HEK293 (cell line): ENCODE data around the gene TANGO6.

Experiments used
- CTCF ChIA-PET: fragments of 350-600 bp; formaldehyde crosslinking; extraction: SDS; loops from one replicate; lab custom pipeline; 2021; ENCODE audit warnings: antibody characterized with exemption; lab: Yijun Ruan, JAX
- POLR2A ChIA-PET: fragments of 300-600 bp; formaldehyde crosslinking; extraction: SDS; loops from one replicate; lab custom pipeline; 2020; ENCODE audit warnings: antibody characterized with exemption, inconsistent platforms; lab: Yijun Ruan, JAX
- H3K27ac ChIP-seq: fragments of 200-500 bp; sonication (Bioruptor generic); 2 replicates; pipeline ENCODE4 v1.5.1; 2014; ENCODE audit warnings: low read depth, low read length, control low read depth, inconsistent platforms; ENCODE audit errors: extremely low read depth
- H3K36me3 ChIP-seq, 2 experiments: fragments of 200-500 bp in 1 of 2; sonication (Bioruptor generic) in 1 of 2; 1 replicate in 1 of 2; 2 replicates in 1 of 2; pipeline ENCODE4 v1.5.1; 2014 to 2017; ENCODE audit warnings: inconsistent platforms in 2 of 2, low read length in 2 of 2; ENCODE audit not compliant: control insufficient read depth in 2 of 2, insufficient read depth in 1 of 2
- H3K4me1 ChIP-seq: fragments of 200-500 bp; sonication (Bioruptor generic); 2 replicates; pipeline ENCODE4 v1.5.1; 2014; ENCODE audit warnings: mild to moderate bottlenecking, low read length, inconsistent platforms; ENCODE audit not compliant: control insufficient read depth, insufficient read depth
- H3K4me3 ChIP-seq: 2 replicates; pipeline ENCODE4 v1.5.1; 2011; ENCODE audit warnings: low read depth, mild to moderate bottlenecking, control low read depth, low read length, moderate library complexity
- H3K9me3 ChIP-seq: fragments of 200-500 bp; sonication (Bioruptor generic); 2 replicates; pipeline ENCODE4 v1.5.1; 2014; ENCODE audit warnings: low read depth, low read length, inconsistent platforms; ENCODE audit not compliant: control insufficient read depth, insufficient read depth
- BCL11A ChIP-seq: fragments of 450-650 bp; formaldehyde crosslinking; IDR thresholded peaks from 2 replicates; pipeline ENCODE4 v1.5.1; 2016; ENCODE audit warnings: low read depth, missing biosample characterization, missing genetic modification characterization
- EGR2 ChIP-seq: fragments of 450-650 bp; formaldehyde crosslinking; IDR thresholded peaks from 2 replicates; pipeline ENCODE4 v1.5.1; 2016; ENCODE audit warnings: low read depth, missing biosample characterization, missing genetic modification characterization
- FEZF1 ChIP-seq: fragments of 450-650 bp; formaldehyde crosslinking; IDR thresholded peaks from 2 replicates; pipeline ENCODE4 v1.5.1; 2016; ENCODE audit warnings: missing biosample characterization, missing genetic modification characterization
- GFI1B ChIP-seq: fragments of 450-650 bp; formaldehyde crosslinking; IDR thresholded peaks from 2 replicates; pipeline ENCODE4 v1.5.1; 2016; ENCODE audit warnings: missing biosample characterization, missing genetic modification characterization
- HOXA7 ChIP-seq: sonication (generic); formaldehyde crosslinking; IDR thresholded peaks from 2 replicates; pipeline ENCODE4 v1.8.1; 2022; ENCODE audit warnings: missing genetic modification reagents, borderline replicate concordance
- HOXD13 ChIP-seq: sonication (generic); formaldehyde crosslinking; IDR thresholded peaks from 2 replicates; pipeline ENCODE4 v1.8.0; 2022; ENCODE audit warnings: missing genetic modification reagents, borderline replicate concordance
- MZF1 ChIP-seq: fragments of 450-650 bp; formaldehyde crosslinking; IDR thresholded peaks from 2 replicates; pipeline ENCODE4 v1.5.1; 2017; ENCODE audit warnings: missing biosample characterization, missing genetic modification characterization, borderline replicate concordance
- SCRT1 ChIP-seq: fragments of 450-650 bp; formaldehyde crosslinking; IDR thresholded peaks from 2 replicates; pipeline ENCODE4 v1.5.1; 2016; ENCODE audit warnings: missing biosample characterization, missing genetic modification characterization, borderline replicate concordance
- SETDB1 ChIP-seq: IDR thresholded peaks from one replicate; pipeline ENCODE4 v1.6.1; 2017; ENCODE audit warnings: mild to moderate bottlenecking, low read length, moderate library complexity, mixed read lengths; ENCODE audit not compliant: insufficient read length
- SP2 ChIP-seq: fragments of 450-650 bp; formaldehyde crosslinking; IDR thresholded peaks from 2 replicates; pipeline ENCODE4 v1.5.1; 2016; ENCODE audit warnings: missing biosample characterization, missing genetic modification characterization
- TRIM28 ChIP-seq: IDR thresholded peaks from 2 replicates; pipeline ENCODE4 v1.6.1; 2011; ENCODE audit warnings: low read length, control low read depth, borderline replicate concordance
- ZBTB8A ChIP-seq: fragments of 450-650 bp; formaldehyde crosslinking; IDR thresholded peaks from 2 replicates; pipeline ENCODE4 v1.5.1; 2016; ENCODE audit warnings: missing biosample characterization, missing genetic modification characterization
- ZFHX2 ChIP-seq: fragments of 450-650 bp; formaldehyde crosslinking; conservative IDR thresholded peaks from 2 replicates; pipeline ENCODE4 v1.5.1; 2016; ENCODE audit warnings: missing biosample characterization, missing genetic modification characterization
- ZFP37 ChIP-seq: fragments of 450-650 bp; formaldehyde crosslinking; IDR thresholded peaks from 2 replicates; pipeline ENCODE4 v1.5.1; 2016; ENCODE audit warnings: missing biosample characterization, missing genetic modification characterization
- ZNF121 ChIP-seq: fragments of 450-650 bp; formaldehyde crosslinking; IDR thresholded peaks from 2 replicates; pipeline ENCODE4 v1.5.1; 2016; ENCODE audit warnings: missing biosample characterization, missing genetic modification characterization
- ZNF214 ChIP-seq: fragments of 450-650 bp; formaldehyde crosslinking; IDR thresholded peaks from 2 replicates; pipeline ENCODE4 v1.5.1; 2017; ENCODE audit warnings: missing biosample characterization, mild to moderate bottlenecking, missing genetic modification characterization, borderline replicate concordance
- ZNF239 ChIP-seq: fragments of 450-650 bp; formaldehyde crosslinking; IDR thresholded peaks from 2 replicates; pipeline ENCODE4 v1.5.1; 2016; ENCODE audit warnings: missing biosample characterization, missing genetic modification characterization
- ZNF335 ChIP-seq: fragments of 450-650 bp; formaldehyde crosslinking; conservative IDR thresholded peaks from 2 replicates; pipeline ENCODE4 v1.5.1; 2016; ENCODE audit warnings: missing biosample characterization, missing genetic modification characterization
- ZNF354C ChIP-seq: fragments of 450-650 bp; formaldehyde crosslinking; IDR thresholded peaks from 2 replicates; pipeline ENCODE4 v1.5.1; 2016; ENCODE audit warnings: missing biosample characterization, missing genetic modification characterization, low read depth, borderline replicate concordance
- ZNF391 ChIP-seq: fragments of 450-650 bp; formaldehyde crosslinking; IDR thresholded peaks from 2 replicates; pipeline ENCODE4 v1.5.1; 2016; ENCODE audit warnings: low read depth, missing biosample characterization, missing genetic modification characterization, borderline replicate concordance
- ZNF423 ChIP-seq: fragments of 450-650 bp; formaldehyde crosslinking; IDR thresholded peaks from 2 replicates; pipeline ENCODE4 v1.5.1; 2016; ENCODE audit warnings: missing biosample characterization, missing genetic modification characterization
- ZNF530 ChIP-seq: fragments of 450-650 bp; formaldehyde crosslinking; IDR thresholded peaks from 2 replicates; pipeline ENCODE4 v1.5.1; 2016; ENCODE audit warnings: low read depth, missing biosample characterization, missing genetic modification characterization
- ZNF623 ChIP-seq: fragments of 450-650 bp; formaldehyde crosslinking; IDR thresholded peaks from 2 replicates; pipeline ENCODE4 v1.5.1; 2016; ENCODE audit warnings: missing biosample characterization, missing genetic modification characterization
- ZNF654 ChIP-seq: fragments of 450-650 bp; formaldehyde crosslinking; IDR thresholded peaks from 2 replicates; pipeline ENCODE4 v1.5.1; 2016; ENCODE audit warnings: low read depth, missing biosample characterization, missing genetic modification characterization
- ZNF658 ChIP-seq: fragments of 450-650 bp; formaldehyde crosslinking; IDR thresholded peaks from 2 replicates; pipeline ENCODE4; 2016; ENCODE audit warnings: missing biosample characterization, missing genetic modification characterization
- ZNF76 ChIP-seq: fragments of 450-650 bp; formaldehyde crosslinking; IDR thresholded peaks from 2 replicates; pipeline ENCODE4; 2016; ENCODE audit warnings: low read depth, missing biosample characterization, missing genetic modification characterization, borderline replicate concordance
- ZNF791 ChIP-seq: fragments of 450-650 bp; formaldehyde crosslinking; IDR thresholded peaks from 2 replicates; pipeline ENCODE4 v1.5.1; 2016; ENCODE audit warnings: missing biosample characterization, missing genetic modification characterization
- TF ChIP-seq, protein P1 (sequence below): fragments of 450-650 bp; formaldehyde crosslinking; IDR thresholded peaks from 2 replicates; pipeline ENCODE4 v1.5.1; 2016; ENCODE audit warnings: missing biosample characterization, missing genetic modification characterization
- TF ChIP-seq, protein P2 (sequence below): fragments of 450-650 bp; formaldehyde crosslinking; IDR thresholded peaks from 2 replicates; pipeline ENCODE4 v1.5.1; 2017; ENCODE audit warnings: missing biosample characterization, mild to moderate bottlenecking, missing genetic modification characterization, moderate library complexity
- TF ChIP-seq, protein P3 (sequence below): fragments of 450-650 bp; formaldehyde crosslinking; IDR thresholded peaks from 2 replicates; pipeline ENCODE4 v1.5.1; 2016; ENCODE audit warnings: missing biosample characterization, missing genetic modification characterization, low read depth
- TF ChIP-seq, protein P4 (sequence below): fragments of 450-650 bp; formaldehyde crosslinking; IDR thresholded peaks from 2 replicates; pipeline ENCODE4 v1.5.1; 2016; ENCODE audit warnings: missing biosample characterization, missing genetic modification characterization
- TF ChIP-seq, protein P5 (sequence below): fragments of 450-650 bp; formaldehyde crosslinking; IDR thresholded peaks from 2 replicates; pipeline ENCODE4 v1.5.1; 2017; ENCODE audit warnings: missing biosample characterization, missing genetic modification characterization

The TANGO6 gene

DNA sequence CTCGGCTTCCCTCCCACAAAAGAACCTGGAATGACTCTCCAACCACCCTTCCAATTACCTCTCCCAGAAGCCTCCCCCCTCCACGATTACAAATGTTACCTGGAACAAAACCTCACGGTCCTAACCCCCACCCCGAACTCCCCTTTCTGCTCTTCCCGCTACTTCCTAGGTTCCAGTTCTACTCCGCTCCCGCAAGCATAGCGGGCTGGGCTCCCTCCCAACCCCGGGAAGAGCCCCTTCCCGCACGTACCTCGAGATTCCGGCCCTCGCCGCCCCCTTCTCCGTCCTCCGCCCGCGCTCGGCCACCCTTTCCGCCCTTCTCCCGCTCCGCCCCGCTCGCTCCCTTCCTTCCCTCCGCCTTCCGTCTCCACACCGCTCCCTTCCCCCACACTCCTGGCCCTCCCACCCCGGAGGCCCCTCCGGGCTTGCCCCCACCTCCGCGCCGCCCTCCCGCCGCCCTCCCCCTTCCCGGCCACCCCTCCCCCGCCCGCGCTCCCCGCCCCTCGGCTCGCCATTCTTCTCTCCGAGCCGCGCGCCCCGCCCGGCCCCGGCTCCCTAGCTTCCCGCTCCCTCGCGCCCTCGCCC, 288.6 kb downstream of the TANGO6 start:
- Histone ChIP-seq H3K36me3 (peaks cover 17 to 39% of the 10 kb centered on the region in 2 experiments; a peak in 2 of 3 replicates), H3K9me3 (no peaks in the 10 kb centered on the region), H3K27ac (peak overlapping the region; percentile 95), H3K4me3 (peak overlapping the region; percentile 83), H3K4me1 (peaks cover 3% of the 10 kb centered on the region; the same call in 1 of the 2 replicates)
- CTCF ChIA-PET, result interaction anchor here (0.6 to 2.8 kb wide), 3 partner anchors 10 to 229 kb away, joined by 4 to 11 read pairs (median 5); no protein-coding TSS in a partner anchor
- POLR2A ChIA-PET, result interaction anchor here (0.5 to 1.3 kb wide), 4 partner anchors 8 to 26 kb away, joined by 3 to 7 read pairs (median 4); no protein-coding TSS in a partner anchor
- peak; percentile 44 for TF ChIP-seq ZNF335 (tag by site-specific recombination)
- no peak for TF ChIP-seq ZNF530 (tag by site-specific recombination)
- peak; percentile 23; the same call in 1 of the 2 replicates for TF ChIP-seq MZF1 (tag by site-specific recombination)
- TF ChIP-seq ZNF791 (tag by site-specific recombination), result peak; percentile 69
- no peak for TF ChIP-seq HOXA7
- no peak for TF ChIP-seq FEZF1 (tag by site-specific recombination)
- no peak for TF ChIP-seq ZFP37 (tag by site-specific recombination)
- no peak for TF ChIP-seq HOXD13 (CRISPR knock-in tag)
- TF ChIP-seq, protein P1, sequence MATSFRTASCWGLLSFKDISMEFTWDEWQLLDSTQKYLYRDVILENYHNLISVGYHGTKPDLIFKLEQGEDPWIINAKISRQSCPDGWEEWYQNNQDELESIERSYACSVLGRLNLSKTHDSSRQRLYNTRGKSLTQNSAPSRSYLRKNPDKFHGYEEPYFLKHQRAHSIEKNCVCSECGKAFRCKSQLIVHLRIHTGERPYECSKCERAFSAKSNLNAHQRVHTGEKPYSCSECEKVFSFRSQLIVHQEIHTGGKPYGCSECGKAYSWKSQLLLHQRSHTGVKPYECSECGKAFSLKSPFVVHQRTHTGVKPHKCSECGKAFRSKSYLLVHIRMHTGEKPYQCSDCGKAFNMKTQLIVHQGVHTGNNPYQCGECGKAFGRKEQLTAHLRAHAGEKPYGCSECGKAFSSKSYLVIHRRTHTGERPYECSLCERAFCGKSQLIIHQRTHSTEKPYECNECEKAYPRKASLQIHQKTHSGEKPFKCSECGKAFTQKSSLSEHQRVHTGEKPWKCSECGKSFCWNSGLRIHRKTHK (tag by site-specific recombination), result no peak
- TF ChIP-seq ZNF214 (tag by site-specific recombination), result no peak
- peak; percentile 77 for TF ChIP-seq ZBTB8A (tag by site-specific recombination)
- peak; percentile 58; the same call in 1 of the 2 replicates for TF ChIP-seq ZNF76 (tag by site-specific recombination)
- TF ChIP-seq ZNF354C (tag by site-specific recombination), result no peak
- TF ChIP-seq ZNF121, result no peak
- TF ChIP-seq, protein P2, sequence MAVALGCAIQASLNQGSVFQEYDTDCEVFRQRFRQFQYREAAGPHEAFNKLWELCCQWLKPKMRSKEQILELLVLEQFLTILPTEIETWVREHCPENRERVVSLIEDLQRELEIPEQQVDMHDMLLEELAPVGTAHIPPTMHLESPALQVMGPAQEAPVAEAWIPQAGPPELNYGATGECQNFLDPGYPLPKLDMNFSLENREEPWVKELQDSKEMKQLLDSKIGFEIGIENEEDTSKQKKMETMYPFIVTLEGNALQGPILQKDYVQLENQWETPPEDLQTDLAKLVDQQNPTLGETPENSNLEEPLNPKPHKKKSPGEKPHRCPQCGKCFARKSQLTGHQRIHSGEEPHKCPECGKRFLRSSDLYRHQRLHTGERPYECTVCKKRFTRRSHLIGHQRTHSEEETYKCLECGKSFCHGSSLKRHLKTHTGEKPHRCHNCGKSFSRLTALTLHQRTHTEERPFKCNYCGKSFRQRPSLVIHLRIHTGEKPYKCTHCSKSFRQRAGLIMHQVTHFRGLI (tag by site-specific recombination), result no peak
- TF ChIP-seq, protein P3, sequence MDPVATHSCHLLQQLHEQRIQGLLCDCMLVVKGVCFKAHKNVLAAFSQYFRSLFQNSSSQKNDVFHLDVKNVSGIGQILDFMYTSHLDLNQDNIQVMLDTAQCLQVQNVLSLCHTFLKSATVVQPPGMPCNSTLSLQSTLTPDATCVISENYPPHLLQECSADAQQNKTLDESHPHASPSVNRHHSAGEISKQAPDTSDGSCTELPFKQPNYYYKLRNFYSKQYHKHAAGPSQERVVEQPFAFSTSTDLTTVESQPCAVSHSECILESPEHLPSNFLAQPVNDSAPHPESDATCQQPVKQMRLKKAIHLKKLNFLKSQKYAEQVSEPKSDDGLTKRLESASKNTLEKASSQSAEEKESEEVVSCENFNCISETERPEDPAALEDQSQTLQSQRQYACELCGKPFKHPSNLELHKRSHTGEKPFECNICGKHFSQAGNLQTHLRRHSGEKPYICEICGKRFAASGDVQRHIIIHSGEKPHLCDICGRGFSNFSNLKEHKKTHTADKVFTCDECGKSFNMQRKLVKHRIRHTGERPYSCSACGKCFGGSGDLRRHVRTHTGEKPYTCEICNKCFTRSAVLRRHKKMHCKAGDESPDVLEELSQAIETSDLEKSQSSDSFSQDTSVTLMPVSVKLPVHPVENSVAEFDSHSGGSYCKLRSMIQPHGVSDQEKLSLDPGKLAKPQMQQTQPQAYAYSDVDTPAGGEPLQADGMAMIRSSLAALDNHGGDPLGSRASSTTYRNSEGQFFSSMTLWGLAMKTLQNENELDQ (tag by site-specific recombination), result no peak
- peak; percentile 76; the same call in 1 of the 2 replicates for TF ChIP-seq ZNF391 (tag by site-specific recombination)
- TF ChIP-seq ZNF623 (tag by site-specific recombination), result no peak
- TF ChIP-seq ZNF239 (tag by site-specific recombination), result peak; percentile 67; the same call in 1 of the 2 replicates
- TF ChIP-seq SP2 (tag by site-specific recombination), result peak; percentile 74
- TF ChIP-seq SETDB1, result no peak
- TF ChIP-seq TRIM28, result no peak
- no peak for TF ChIP-seq ZNF658 (tag by site-specific recombination)
- TF ChIP-seq ZNF654 (tag by site-specific recombination), result no peak
- TF ChIP-seq, protein P4, sequence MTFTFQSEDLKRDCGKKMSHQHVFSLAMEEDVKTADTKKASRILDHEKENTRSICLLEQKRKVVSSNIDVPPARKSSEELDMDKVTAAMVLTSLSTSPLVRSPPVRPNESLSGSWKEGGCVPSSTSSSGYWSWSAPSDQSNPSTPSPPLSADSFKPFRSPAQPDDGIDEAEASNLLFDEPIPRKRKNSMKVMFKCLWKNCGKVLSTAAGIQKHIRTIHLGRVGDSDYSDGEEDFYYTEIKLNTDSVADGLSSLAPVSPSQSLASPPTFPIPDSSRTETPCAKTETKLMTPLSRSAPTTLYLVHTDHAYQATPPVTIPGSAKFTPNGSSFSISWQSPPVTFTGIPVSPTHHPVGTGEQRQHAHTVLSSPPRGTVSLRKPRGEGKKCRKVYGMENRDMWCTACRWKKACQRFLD (tag by site-specific recombination), result no peak
- TF ChIP-seq GFI1B (tag by site-specific recombination), result no peak
- peak; percentile 93 for TF ChIP-seq ZFHX2 (tag by site-specific recombination)
- TF ChIP-seq, protein P5, sequence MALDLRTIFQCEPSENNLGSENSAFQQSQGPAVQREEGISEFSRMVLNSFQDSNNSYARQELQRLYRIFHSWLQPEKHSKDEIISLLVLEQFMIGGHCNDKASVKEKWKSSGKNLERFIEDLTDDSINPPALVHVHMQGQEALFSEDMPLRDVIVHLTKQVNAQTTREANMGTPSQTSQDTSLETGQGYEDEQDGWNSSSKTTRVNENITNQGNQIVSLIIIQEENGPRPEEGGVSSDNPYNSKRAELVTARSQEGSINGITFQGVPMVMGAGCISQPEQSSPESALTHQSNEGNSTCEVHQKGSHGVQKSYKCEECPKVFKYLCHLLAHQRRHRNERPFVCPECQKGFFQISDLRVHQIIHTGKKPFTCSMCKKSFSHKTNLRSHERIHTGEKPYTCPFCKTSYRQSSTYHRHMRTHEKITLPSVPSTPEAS (tag by site-specific recombination), result no peak; the same call in 1 of the 2 replicates
- no peak for TF ChIP-seq ZNF423
- no peak for TF ChIP-seq BCL11A (tag by site-specific recombination)
- peak; percentile 90 for TF ChIP-seq EGR2 (tag by site-specific recombination)
- no peak for TF ChIP-seq SCRT1 (tag by site-specific recombination)
